ENCODE data around the gene UNC45A. TPM values are rescaled to one million over a fixed set of nuclear protein-coding genes. Genes with fewer than 3 reads are reported as not detected.
"Not testable (repeated sequence)": the region's sequence is repeated elsewhere in the genome, so short reads cannot be mapped to it uniquely, and the experiment has no call there.

The UNC45A gene
- total RNA-seq, 1 experiment from 2014 or later, result 66.8 TPM

DNA sequence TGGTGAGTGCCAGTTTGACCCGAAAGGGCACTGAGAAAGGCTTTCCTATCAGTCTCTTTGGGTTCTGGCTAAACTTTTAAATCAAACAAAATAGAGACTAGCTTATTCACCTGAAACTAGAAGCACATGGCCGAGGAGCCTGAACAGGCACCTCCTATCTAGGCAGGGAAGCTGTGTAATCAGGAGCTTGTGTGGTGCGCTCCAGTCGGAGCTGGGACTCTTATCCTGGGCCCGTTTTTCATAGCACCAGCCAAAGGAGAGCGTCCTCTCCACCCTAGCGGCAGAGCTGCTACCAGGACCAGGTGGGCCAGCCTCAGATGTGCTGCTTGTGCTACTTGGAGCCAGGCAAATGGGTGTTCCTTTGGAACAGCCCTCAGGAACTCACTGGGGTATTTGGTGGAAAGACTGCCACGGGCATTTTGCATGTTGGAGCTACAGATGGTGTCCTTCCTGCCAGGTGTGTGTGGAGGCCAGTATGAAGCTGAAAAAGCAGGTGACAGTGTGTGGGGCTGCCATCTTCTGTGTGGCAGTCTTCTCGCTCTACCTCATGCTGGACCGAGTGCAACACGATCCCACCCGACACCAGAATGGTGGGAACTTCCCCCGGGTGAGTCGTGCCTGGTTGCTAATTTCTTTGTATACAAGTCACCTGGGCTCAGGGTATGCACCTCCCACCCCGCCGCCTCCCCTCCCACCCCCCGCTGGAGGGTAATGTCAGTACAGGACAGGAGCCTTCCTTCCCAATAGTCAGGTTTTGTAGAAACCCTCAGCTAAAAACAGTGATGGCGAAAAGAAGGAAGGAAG, 31.1 kb upstream of the UNC45A start:
- DNase-seq (ENCODE audit: low read depth), result no peak

DNA sequence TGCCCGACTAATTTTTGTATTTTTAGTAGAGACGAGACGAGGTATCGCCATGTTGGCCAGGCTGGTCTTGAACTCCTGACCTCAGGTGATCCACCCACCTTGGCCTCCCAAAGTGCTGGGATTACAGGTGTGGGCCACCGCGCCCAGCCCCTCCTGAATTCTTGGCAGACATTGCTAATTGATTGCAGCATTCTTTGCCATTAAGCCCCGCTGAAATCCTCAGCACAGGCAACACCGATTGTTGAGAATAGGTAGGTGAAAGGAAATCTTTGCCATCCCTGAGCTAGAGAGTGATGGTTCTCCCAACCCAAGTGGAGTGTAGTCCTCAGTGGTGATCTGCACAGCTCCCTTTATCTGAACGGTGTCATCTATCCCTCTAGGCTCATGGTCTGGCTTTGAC, 30.3 kb upstream of the UNC45A start:
- no peak for DNase-seq (ENCODE audit: low read depth)

GRCh38 chr15:90905306-90906180, 29.5 kb upstream of the UNC45A start:
- no peak for DNase-seq (ENCODE audit: low read depth)

DNA sequence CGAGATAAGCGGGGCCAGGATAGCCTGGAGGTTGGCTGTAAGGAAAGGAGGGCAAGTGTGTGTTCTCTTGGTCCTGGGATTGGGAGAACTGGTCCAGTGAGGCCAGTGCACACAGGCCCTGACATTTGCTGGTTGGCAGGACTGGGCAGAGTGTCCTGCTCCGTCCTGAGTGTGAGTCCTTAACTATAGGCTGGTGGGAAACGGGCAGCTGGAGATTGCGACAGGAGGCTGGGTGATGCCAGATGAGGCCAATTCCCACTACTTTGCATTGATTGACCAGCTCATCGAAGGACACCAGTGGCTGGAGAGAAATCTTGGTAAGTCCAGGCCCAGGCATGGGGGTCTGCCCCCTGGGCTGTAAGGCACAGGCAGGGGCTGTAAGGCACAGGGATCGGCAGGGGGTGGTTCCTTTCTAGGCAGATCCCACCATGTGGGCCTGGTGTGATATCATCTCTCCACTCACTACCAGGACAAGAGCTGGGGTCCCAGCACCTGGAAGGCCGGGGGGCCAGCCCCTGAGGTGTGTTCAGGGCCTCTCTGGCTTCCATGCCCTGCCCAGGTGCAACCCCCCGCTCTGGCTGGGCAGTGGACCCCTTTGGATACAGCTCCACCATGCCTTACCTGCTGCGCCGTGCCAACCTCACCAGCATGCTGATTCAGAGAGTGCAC, 28.8 kb upstream of the UNC45A start:
- DNase-seq (ENCODE audit: low read depth), result no peak

DNA sequence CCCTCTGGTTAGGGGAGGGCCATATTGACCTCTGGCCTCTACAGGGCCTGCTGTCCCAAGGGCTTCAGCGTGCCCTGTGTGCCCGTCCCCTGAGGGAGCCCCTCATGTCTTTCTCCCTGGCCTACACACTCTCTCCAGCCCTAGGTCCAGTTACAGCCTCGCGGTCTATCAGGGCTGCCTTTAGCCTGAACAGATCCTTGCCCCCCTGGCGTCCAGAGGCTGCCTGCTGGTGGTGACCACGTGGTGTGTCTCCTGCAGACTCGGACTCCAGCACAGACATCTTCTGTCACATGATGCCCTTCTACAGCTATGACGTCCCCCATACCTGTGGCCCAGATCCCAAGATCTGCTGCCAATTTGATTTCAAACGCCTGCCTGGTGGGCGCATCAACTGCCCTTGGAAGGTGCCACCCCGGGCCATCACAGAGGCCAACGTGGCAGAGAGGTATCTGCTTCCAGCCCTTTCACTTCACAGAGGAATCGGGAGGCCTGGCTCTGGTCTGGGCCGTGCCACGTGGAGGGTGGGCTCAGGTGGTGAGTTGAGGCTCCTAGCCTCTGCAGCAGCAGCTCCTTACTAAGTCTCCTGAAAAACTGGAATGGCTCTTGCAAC, 27.9 kb upstream of the UNC45A start:
- DNase-seq (ENCODE audit: low read depth), result no peak

DNA sequence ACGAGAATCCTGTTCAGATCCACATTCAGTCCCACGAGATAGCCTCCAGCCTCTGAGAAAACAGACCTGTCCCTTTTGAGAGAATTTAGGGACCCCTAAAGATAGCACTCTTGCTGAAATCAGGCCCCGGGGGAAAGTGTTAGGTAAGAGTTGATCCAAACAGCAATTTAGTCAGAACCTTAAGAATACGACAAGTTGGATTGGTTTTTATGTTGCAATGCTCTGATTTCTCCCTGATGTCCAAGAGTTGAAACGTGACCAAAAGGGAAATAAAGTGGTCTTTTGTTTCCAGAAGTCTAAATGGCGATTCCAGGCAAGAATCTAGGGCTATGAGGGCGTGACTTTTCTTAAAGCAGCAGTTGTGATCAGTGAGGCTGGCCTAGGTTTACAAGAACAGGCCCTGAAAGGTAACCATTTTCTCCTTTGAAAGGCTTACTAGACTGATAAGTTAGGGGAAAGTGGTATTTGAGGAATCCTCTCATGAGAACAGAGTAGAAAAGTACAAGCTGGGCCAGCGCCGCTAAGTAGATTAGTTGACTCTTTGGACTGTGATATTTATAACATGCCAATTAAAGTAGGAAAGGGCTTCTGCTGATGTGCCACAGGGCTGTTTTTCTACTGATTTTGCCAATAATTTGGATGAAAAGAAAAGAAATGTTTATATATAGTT, 27.1 kb upstream of the UNC45A start:
- DNase-seq (ENCODE audit: low read depth), result no peak

- DNase-seq (ENCODE audit: low read depth), result not testable (repeated sequence)
These were observed 25.6 kb upstream of the UNC45A start for GRCh38 chr15:90909449-90909848.

GRCh38 chr15:90909976-90910375, 25.1 kb upstream of the UNC45A start:
- DNase-seq (ENCODE audit: low read depth), result no peak

GRCh38 chr15:90910441-90911301, 24.4 kb upstream of the UNC45A start:
- no peak for DNase-seq (ENCODE audit: low read depth)

GRCh38 chr15:90911302-90911623, 23.8 kb upstream of the UNC45A start:
- DNase-seq (ENCODE audit: low read depth), result no peak

DNA sequence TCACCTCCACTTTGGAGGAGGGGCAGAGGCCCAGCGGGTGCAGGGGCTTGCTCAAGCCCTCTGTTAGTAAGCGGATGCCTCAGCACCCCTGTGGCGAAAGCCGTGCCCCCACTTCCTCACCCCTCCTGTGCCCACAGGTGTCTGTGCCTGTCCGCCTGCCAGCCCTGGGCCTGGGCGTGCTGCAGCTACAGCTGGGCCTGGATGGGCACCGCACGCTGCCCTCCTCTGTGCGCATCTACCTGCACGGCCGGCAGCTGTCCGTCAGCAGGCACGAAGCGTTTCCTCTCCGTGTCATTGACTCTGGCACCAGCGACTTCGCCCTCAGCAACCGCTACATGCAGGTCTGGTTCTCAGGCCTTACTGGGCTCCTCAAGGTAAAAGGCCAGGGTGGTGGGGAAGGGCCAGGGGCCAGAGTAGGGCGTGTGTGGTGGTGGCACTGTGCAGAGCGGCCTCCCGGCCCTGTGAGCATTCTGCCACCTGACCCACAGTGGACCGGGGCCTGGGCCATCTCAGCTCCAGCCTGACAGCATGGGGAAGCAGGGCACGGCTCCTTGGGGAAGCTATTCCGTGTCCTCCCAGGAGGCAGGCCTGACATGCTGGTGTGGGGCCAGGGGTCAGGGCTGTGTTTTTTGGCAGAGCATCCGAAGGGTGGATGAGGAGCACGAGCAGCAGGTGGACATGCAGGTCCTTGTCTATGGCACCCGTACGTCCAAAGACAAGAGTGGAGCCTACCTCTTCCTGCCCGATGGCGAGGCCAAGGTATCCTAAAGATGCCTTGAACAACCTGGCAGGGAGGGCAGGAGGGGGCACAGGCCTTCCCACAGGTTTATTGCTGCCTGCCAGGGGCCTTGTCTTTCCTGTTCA, 22.9 kb upstream of the UNC45A start:
- no peak for DNase-seq (ENCODE audit: low read depth)

DNA sequence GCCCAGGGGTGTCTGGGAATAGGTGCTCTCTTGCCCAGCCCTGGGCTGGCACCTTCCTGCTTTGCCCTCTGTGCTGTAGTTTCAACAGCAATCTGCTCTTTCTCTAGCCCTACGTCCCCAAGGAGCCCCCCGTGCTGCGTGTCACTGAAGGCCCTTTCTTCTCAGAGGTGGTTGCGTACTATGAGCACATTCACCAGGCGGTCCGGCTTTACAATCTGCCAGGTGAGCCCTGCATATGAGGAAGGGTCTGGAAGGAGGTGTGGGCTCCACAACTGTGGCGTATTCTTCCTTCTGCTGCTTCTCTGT, 22.4 kb upstream of the UNC45A start:
- DNase-seq (ENCODE audit: low read depth), result no peak

DNA sequence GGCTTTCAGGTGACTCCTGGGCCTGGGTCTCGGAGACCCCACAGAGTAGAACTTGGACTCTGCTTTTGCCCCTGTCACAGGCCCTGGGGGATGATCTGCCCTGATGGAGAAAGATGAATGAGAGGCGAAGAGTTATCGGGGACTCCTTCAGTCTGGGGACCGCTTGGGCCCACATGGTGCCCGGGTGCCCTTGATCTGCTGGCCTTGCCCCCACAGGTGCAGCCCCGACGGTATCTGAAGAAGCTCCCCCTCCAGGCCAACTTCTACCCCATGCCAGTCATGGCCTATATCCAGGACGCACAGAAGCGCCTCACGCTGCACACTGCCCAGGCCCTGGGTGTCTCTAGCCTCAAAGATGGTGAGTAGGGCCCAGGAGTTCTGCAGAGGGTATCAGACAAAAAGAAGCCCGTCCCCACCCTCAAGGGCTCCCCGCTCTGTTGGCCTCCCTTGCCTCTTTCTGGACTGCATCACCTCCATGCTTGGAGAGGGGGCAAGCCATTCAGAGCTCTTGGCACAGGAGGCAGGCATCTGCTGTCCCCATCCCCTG, 21.6 kb upstream of the UNC45A start:
- DNase-seq (ENCODE audit: low read depth), result no peak

GRCh38 chr15:90914305-90915080, 20.6 kb upstream of the UNC45A start:
- DNase-seq (ENCODE audit: low read depth), result no peak

GRCh38 chr15:90915216-90915807, 19.8 kb upstream of the UNC45A start:
- DNase-seq (ENCODE audit: low read depth), result no peak

GRCh38 chr15:90915808-90916440, 19.2 kb upstream of the UNC45A start:
- no peak for DNase-seq (ENCODE audit: low read depth)

GRCh38 chr15:90916461-90916860, 18.6 kb upstream of the UNC45A start:
- DNase-seq (ENCODE audit: low read depth), result no peak
